PFSK-1 (cell line): ENCODE results near the gene GCN1.

Source experiments
- FOXP2 ChIP-seq: optimal IDR thresholded peaks from 2 replicates; pipeline ENCODE3; 2011; ENCODE audit warnings: borderline replicate concordance, control low read depth, inconsistent platforms; ENCODE audit not compliant: insufficient read depth; ENCODE audit errors: extremely low read length, extremely low read depth
- POLR2AphosphoS5 ChIP-seq: IDR thresholded peaks from 2 replicates; pipeline ENCODE4 v1.6.1; 2012; ENCODE audit warnings: low read depth, mild to moderate bottlenecking, control low read depth, low read length, moderate library complexity
- REST ChIP-seq, 2 experiments: IDR thresholded peaks; 2 replicates each; pipeline versions ENCODE4 v1.6.1 to v1.8.0; 2011 to 2012; ENCODE audit warnings: low read depth in 2 of 2, low read length in 2 of 2, control low read depth in 1 of 2, inconsistent platforms in 1 of 2, mild to moderate bottlenecking in 1 of 2, moderate library complexity in 1 of 2; ENCODE audit not compliant: insufficient read depth in 1 of 2
- SIN3A ChIP-seq: IDR thresholded peaks from 2 replicates; pipeline ENCODE4 v1.6.1; 2012; ENCODE audit warnings: mild to moderate bottlenecking, low read length, moderate library complexity, borderline replicate concordance; ENCODE audit not compliant: insufficient read depth
- TAF1 ChIP-seq: IDR thresholded peaks from 2 replicates; pipeline ENCODE4 v1.6.1; 2012; ENCODE audit warnings: low read length, control low read depth, borderline replicate concordance; ENCODE audit not compliant: insufficient read depth

Gene GCN1

DNA sequence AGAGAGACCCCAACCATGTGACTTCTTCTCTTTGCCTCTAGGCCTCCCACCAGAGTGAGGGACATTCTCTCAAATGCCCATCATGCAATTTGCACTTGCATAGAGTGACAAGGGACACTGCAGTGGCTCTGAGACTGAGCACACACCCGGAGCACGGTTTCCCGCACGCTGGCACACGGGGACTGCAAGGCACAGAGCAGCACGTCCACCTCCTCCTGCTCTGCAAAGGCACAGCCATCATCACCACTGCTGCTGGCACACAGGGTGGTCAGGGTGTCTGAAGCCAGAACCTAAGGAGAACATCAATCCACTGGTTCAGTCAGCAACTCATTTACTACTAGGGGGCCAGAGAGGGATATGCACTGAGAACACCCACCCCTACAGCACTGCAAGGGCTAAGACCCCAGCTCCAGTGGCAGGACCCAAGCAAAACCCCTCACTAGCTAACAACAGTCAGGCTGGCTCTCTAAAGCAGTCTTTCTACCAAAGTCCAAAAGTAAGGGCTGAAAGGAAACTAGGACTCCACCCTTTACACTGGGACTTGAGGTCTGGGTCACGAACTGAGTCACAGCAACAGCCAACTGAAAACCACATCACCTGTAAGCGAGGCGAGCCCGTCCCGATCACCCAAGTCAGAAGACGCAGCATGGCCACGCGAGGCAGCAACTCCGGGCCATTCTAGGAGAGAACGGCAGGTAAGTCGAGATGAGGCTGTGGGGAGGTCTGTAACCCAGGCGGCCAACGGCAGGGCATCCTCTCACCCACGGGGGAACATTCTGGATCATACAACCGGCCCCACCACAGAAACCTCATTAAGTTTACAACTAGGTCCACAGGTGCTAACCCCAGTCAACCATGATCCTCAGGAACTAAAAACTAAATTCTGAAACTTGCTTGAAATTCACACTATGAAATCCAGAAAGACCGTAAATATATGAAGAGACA, 37.9 kb downstream of the GCN1 start:
- TF ChIP-seq FOXP2 (no peak), REST (IDR thresholded peaks at IDR 0.05; ENCODE audit: insufficient read depth in 1 of 2, low read depth in 2 of 2, low read length in 2 of 2) (no peak), SIN3A (no peak), POLR2AphosphoS5 (no peak), TAF1 (no peak)

DNA sequence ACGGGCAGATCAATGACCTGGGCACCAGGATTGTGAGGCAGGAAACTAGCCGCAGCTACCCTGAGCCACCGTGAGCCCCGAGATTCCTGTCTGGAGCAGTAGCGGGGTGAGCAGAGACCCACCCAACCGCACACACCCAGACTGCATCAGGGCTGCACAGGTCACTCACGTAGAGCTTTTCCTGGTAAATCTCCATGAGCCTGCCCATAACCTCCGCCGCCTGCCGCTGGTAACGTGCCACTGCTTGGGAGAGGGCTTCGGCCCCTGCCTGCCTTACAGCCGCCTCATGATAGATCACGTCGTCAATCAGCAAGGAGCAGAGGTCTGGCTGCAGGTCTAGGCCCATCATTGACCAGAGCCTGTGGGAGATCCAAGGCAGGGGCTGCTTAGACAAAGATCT, 39.4 kb downstream of the GCN1 start:
- TF ChIP-seq FOXP2: no peak
- TF ChIP-seq POLR2AphosphoS5: no peak
- TF ChIP-seq TAF1: no peak
- no peak for TF ChIP-seq SIN3A
- TF ChIP-seq REST (IDR thresholded peaks at IDR 0.05; ENCODE audit: insufficient read depth in 1 of 2, low read depth in 2 of 2, low read length in 2 of 2): no peak

DNA sequence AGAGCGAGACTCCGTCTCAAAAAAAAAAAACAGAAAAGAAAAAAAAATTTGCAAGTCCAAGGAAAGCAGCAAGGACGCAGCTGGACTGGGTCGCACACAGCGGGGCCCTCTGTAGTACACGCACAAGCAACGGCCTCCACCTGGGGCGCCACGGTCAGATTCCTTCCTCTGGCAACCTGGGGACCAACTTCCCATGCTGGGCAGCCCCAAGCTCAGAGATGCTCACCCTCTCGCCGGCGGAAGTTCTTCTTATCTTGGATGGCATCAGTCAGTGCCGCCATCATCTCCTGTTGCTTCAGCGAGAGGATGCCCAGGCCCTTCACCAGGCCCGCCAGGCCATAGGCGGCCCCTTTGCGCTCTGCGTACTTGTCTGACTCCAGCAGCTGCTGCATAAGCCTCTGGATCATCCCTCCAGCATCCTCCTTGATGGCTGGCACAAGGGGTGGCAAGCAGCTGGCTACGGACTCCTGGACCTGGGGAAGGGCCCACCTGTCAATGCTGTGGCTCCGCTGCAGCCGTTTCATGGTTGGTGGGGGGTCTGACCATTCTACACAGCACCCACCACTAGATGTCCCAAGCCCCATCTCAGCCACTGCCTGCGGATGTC, 43.5 kb downstream of the GCN1 start:
- TF ChIP-seq POLR2AphosphoS5 (no peak), TAF1 (no peak), SIN3A (no peak), REST (IDR thresholded peaks at IDR 0.05; ENCODE audit: insufficient read depth in 1 of 2, low read depth in 2 of 2, low read length in 2 of 2) (no peak), FOXP2 (no peak)

- no peak for TF ChIP-seq SIN3A
- no peak for TF ChIP-seq TAF1
- no peak for TF ChIP-seq REST (IDR thresholded peaks at IDR 0.05; ENCODE audit: insufficient read depth in 1 of 2, low read depth in 2 of 2, low read length in 2 of 2)
- TF ChIP-seq FOXP2: no peak
- TF ChIP-seq POLR2AphosphoS5: no peak
Observed at GRCh38 chr12:120148011-120148410, 46.5 kb downstream of the GCN1 start.
